ENCODE data around the gene FGF10. TPM values are rescaled to one million over a fixed set of nuclear protein-coding genes. Genes with fewer than 3 reads are reported as not detected.

The FGF10 gene
- total RNA-seq, 1 experiment from 2014 or later = not detected

GRCh38 chr5:44385291-44385900 is 3.8 kb downstream of the FGF10 start:
- H2AFZ ChIP-seq (ENCODE audit: low read length) = no peak overlapping the region
- intact Hi-C loops (cut with micrococcal nuclease) = no loop called here
- H3K4me1 ChIP-seq (ENCODE audit: insufficient read depth, low read length) = no peaks in the 10 kb centered on the region
- no peak overlapping the region for H3K27ac ChIP-seq (ENCODE audit: low read length)
- H3F3A ChIP-seq (ENCODE audit: low read length, unreplicated experiment) = no peaks in the 10 kb centered on the region
- BruUV-seq (replicated peaks) = no TSS peak
- CTCF ChIA-PET = interaction anchor here (0.6 kb wide), 1 partner anchor 485 kb away, joined by 15 read pairs; no protein-coding TSS in a partner anchor
- no peak overlapping the region for H3K9ac ChIP-seq (ENCODE audit: low read length)
- POLR2A ChIA-PET (ENCODE audit: unreplicated experiment) = no interaction called here
- H3K36me3 ChIP-seq (ENCODE audit: low read depth, low read length) = no peaks in the 10 kb centered on the region
- H3K27me3 ChIP-seq (ENCODE audit: low read length) = peaks cover 54% of the 10 kb centered on the region
- H4K20me1 ChIP-seq (ENCODE audit: low read length) = no peaks in the 10 kb centered on the region
- ATAC-seq = no peak
- H3K4me3 ChIP-seq (ENCODE audit: low read length) = no peak overlapping the region
- H3K79me2 ChIP-seq (ENCODE audit: low read length) = no peaks in the 10 kb centered on the region
- no peak overlapping the region for H3K4me2 ChIP-seq (ENCODE audit: low read length)
- no peaks in the 10 kb centered on the region for H3K9me2 ChIP-seq (replicated peaks; ENCODE audit: low read length)
- no peak for DNase-seq
- TF ChIP-seq CTCF (conservative IDR thresholded peaks at IDR 0.05; ENCODE audit: low read depth, low read length) = no peak
- no peak for TF ChIP-seq EZH2 (IDR thresholded peaks at IDR 0.05; ENCODE audit: low read length, unreplicated experiment)
- TF ChIP-seq EZH2phosphoT487 (IDR thresholded peaks at IDR 0.05; ENCODE audit: borderline replicate concordance, low read length) = no peak
- no peaks in the 10 kb centered on the region for H3K9me3 ChIP-seq (ENCODE audit: low read length)

- H3K4me1 ChIP-seq (ENCODE audit: insufficient read depth, low read length) = no peaks in the 10 kb centered on the region
- intact Hi-C loops (cut with micrococcal nuclease) = no loop called here
- TF ChIP-seq EZH2 (IDR thresholded peaks at IDR 0.05; ENCODE audit: low read length, unreplicated experiment) (no peak), CTCF (conservative IDR thresholded peaks at IDR 0.05; ENCODE audit: low read depth, low read length) (no peak), EZH2phosphoT487 (IDR thresholded peaks at IDR 0.05; ENCODE audit: borderline replicate concordance, low read length) (no peak)
- ChIA-PET POLR2A (ENCODE audit: unreplicated experiment) (no interaction called here), CTCF (no interaction called here)
- DNase-seq = no peak
- no peak for ATAC-seq
- no TSS peak for BruUV-seq (replicated peaks)
- H3K4me3 ChIP-seq (ENCODE audit: low read length) = no peak overlapping the region
- H3F3A ChIP-seq (ENCODE audit: low read length, unreplicated experiment) = no peaks in the 10 kb centered on the region
- H3K9me2 ChIP-seq (replicated peaks; ENCODE audit: low read length) = no peaks in the 10 kb centered on the region
- no peak overlapping the region for H2AFZ ChIP-seq (ENCODE audit: low read length)
- H3K9ac ChIP-seq (ENCODE audit: low read length) = no peak overlapping the region
- no peak overlapping the region for H3K4me2 ChIP-seq (ENCODE audit: low read length)
- H3K36me3 ChIP-seq (ENCODE audit: low read depth, low read length) = no peaks in the 10 kb centered on the region
- no peak overlapping the region for H3K27ac ChIP-seq (ENCODE audit: low read length)
- H3K79me2 ChIP-seq (ENCODE audit: low read length) = no peaks in the 10 kb centered on the region
- peaks cover 48% of the 10 kb centered on the region for H3K27me3 ChIP-seq (ENCODE audit: low read length)
- H4K20me1 ChIP-seq (ENCODE audit: low read length) = no peaks in the 10 kb centered on the region
- H3K9me3 ChIP-seq (ENCODE audit: low read length) = no peaks in the 10 kb centered on the region
Observed at GRCh38 chr5:44384816-44385215, 4.4 kb downstream of the FGF10 start.

GRCh38 chr5:44382894-44383293 is 6.3 kb downstream of the FGF10 start:
- Histone ChIP-seq H2AFZ (ENCODE audit: low read length) (no peak overlapping the region), H3K9me2 (replicated peaks; ENCODE audit: low read length) (no peaks in the 10 kb centered on the region), H3K79me2 (ENCODE audit: low read length) (no peaks in the 10 kb centered on the region), H3K27ac (ENCODE audit: low read length) (no peak overlapping the region), H3K4me1 (ENCODE audit: insufficient read depth, low read length) (no peaks in the 10 kb centered on the region), H3K27me3 (ENCODE audit: low read length) (peaks cover 40% of the 10 kb centered on the region), H3K4me2 (ENCODE audit: low read length) (no peak overlapping the region), H3K4me3 (ENCODE audit: low read length) (no peak overlapping the region), H4K20me1 (ENCODE audit: low read length) (no peaks in the 10 kb centered on the region), H3K9me3 (ENCODE audit: low read length) (no peaks in the 10 kb centered on the region), H3K9ac (ENCODE audit: low read length) (no peak overlapping the region), H3K36me3 (ENCODE audit: low read depth, low read length) (no peaks in the 10 kb centered on the region), H3F3A (ENCODE audit: low read length, unreplicated experiment) (no peaks in the 10 kb centered on the region)
- no peak for TF ChIP-seq EZH2 (IDR thresholded peaks at IDR 0.05; ENCODE audit: low read length, unreplicated experiment)
- TF ChIP-seq EZH2phosphoT487 (IDR thresholded peaks at IDR 0.05; ENCODE audit: borderline replicate concordance, low read length) = no peak
- TF ChIP-seq CTCF (conservative IDR thresholded peaks at IDR 0.05; ENCODE audit: low read depth, low read length) = no peak
- ChIA-PET CTCF (no interaction called here), POLR2A (ENCODE audit: unreplicated experiment) (no interaction called here)
- BruUV-seq (replicated peaks) = no TSS peak
- intact Hi-C loops (cut with micrococcal nuclease) = no loop called here
- no peak for ATAC-seq
- no peak for DNase-seq

Measured in PC-3 (cell line).